SK-N-SH (cell line): ENCODE results near the gene NOL6. TPM values are rescaled to one million over a fixed set of nuclear protein-coding genes. Genes with fewer than 3 reads are reported as not detected.
A peak's percentile ranks its signal among the peaks of the same experiment; 100 is the strongest.

Experiments used
- CTCF ChIA-PET: fragments of 300-600, 350-600 bp; formaldehyde crosslinking; extraction: SDS; loops from one replicate; lab custom pipeline; 2021; lab: Yijun Ruan, JAX
- POLR2A ChIA-PET: fragments of 350-600 bp; sonication (Branson Sonifier 250); formaldehyde crosslinking; extraction: SDS; loops from one replicate; lab custom pipeline; 2020; ENCODE audit warnings: antibody characterized with exemption, inconsistent platforms; lab: Yijun Ruan, JAX
- DNase-seq: peaks from one replicate; pipeline ENCODE4 v3.0.0; 2012
- H2AFZ ChIP-seq: fragments of 200-600 bp; sonication (generic); 2 replicates; pipeline ENCODE4 v1.8.1; 2016; ENCODE audit warnings: antibody characterized with exemption, mild to moderate bottlenecking, low read depth
- H3F3A ChIP-seq: fragments of 200-600 bp; sonication (generic); replicated peaks from 2 replicates; pipeline ENCODE3; 2016; ENCODE audit warnings: antibody characterized with exemption, mild to moderate bottlenecking; ENCODE audit not compliant: insufficient read depth
- H3K27ac ChIP-seq, 2 experiments: fragments of 200-500 bp in 1 of 2; fragments of 200-600 bp in 1 of 2; sonication (Bioruptor generic) in 1 of 2; sonication (generic), shearing (Covaris generic) in 1 of 2; 2 replicates each; pipeline versions ENCODE4 v1.5.1 to v1.6.1; 2014 to 2016; ENCODE audit warnings: low read depth in 2 of 2, inconsistent platforms in 1 of 2, low read length in 1 of 2, mild to moderate bottlenecking in 1 of 2, mixed read lengths in 1 of 2
- H3K27me3 ChIP-seq: fragments of 200-600 bp; sonication (generic), shearing (Covaris generic); 2 replicates; pipeline ENCODE4 v1.6.1; 2016; ENCODE audit warnings: mixed run types; ENCODE audit not compliant: insufficient read depth
- H3K36me3 ChIP-seq, 2 experiments: fragments of 200-500 bp in 1 of 2; fragments of 200-600 bp in 1 of 2; sonication (Bioruptor generic) in 1 of 2; sonication (generic) in 1 of 2; replicated peaks in 1 of 2; 2 replicates each; pipeline versions ENCODE3 to v1.5.1; 2014 to 2016; ENCODE audit warnings: low read length in 1 of 2, mild to moderate bottlenecking in 1 of 2; ENCODE audit not compliant: insufficient read depth in 2 of 2, control insufficient read depth in 1 of 2
- H3K4me1 ChIP-seq, 2 experiments: fragments of 200-500 bp in 1 of 2; fragments of 200-600 bp in 1 of 2; sonication (Bioruptor generic) in 1 of 2; sonication (generic), shearing (Covaris generic) in 1 of 2; 2 replicates each; pipeline versions ENCODE4 v1.5.1 to v1.6.1; 2014 to 2016; ENCODE audit warnings: low read depth in 1 of 2, low read length in 1 of 2, mixed run types in 1 of 2; ENCODE audit not compliant: insufficient read depth in 2 of 2, control insufficient read depth in 1 of 2
- H3K4me2 ChIP-seq: fragments of 200-600 bp; sonication (generic), shearing (Covaris generic); 2 replicates; pipeline ENCODE4 v1.6.1; 2017; ENCODE audit warnings: mixed run types
- H3K4me3 ChIP-seq, 2 experiments: fragments of 200-500 bp in 1 of 2; fragments of 200-600 bp in 1 of 2; sonication (Bioruptor generic) in 1 of 2; sonication (generic), shearing (Covaris generic) in 1 of 2; 2 replicates each; pipeline versions ENCODE4 v1.5.1 to v1.8.1; 2014 to 2016; ENCODE audit warnings: low read depth in 2 of 2, inconsistent platforms in 1 of 2, low read length in 1 of 2, mild to moderate bottlenecking in 1 of 2, mixed read lengths in 1 of 2, moderate library complexity in 1 of 2
- H3K79me2 ChIP-seq: fragments of 200-600 bp; sonication (generic); 2 replicates; pipeline ENCODE4 v1.8.1; 2017; ENCODE audit warnings: mild to moderate bottlenecking; ENCODE audit not compliant: insufficient read depth
- H3K9ac ChIP-seq: fragments of 200-600 bp; sonication (generic); 2 replicates; pipeline ENCODE4 v1.6.1; 2017; ENCODE audit warnings: mixed run types
- H3K9me2 ChIP-seq: fragments of 200-600 bp; sonication (generic); 2 replicates; pipeline ENCODE4 v1.6.1; 2017; ENCODE audit warnings: mixed run types
- H3K9me3 ChIP-seq: fragments of 200-600 bp; sonication (generic); 2 replicates; pipeline ENCODE4 v1.6.1; 2017; ENCODE audit warnings: mixed run types, mild to moderate bottlenecking, moderate library complexity
- H4K20me1 ChIP-seq: fragments of 200-600 bp; sonication (generic); 2 replicates; pipeline ENCODE4 v1.6.1; 2017; ENCODE audit warnings: mild to moderate bottlenecking, mixed run types; ENCODE audit not compliant: insufficient read depth
- CHD2 ChIP-seq: fragments of 150-350 bp; IDR thresholded peaks from 2 replicates; pipeline ENCODE4 v1.6.1; 2018; ENCODE audit warnings: low read length; ENCODE audit not compliant: partially characterized antibody
- CTCF ChIP-seq: fragments of 200-600 bp; sonication (generic); IDR thresholded peaks from 2 replicates; pipeline ENCODE4 v1.6.1; 2017; ENCODE audit warnings: antibody characterized with exemption, mild to moderate bottlenecking, moderate library complexity
- ELF1 ChIP-seq: IDR thresholded peaks from 2 replicates; pipeline ENCODE4 v1.4.0; 2012
- FOXJ3 ChIP-seq: sonication (generic); formaldehyde crosslinking; IDR thresholded peaks from 2 replicates; pipeline ENCODE4 v1.5.1; 2020; ENCODE audit warnings: mild to moderate bottlenecking, missing genetic modification reagents
- FOXM1 ChIP-seq: IDR thresholded peaks from 2 replicates; pipeline ENCODE4 v1.4.0; 2012; ENCODE audit warnings: low read depth, mild to moderate bottlenecking
- GABPA ChIP-seq: IDR thresholded peaks from 2 replicates; pipeline ENCODE4 v1.4.0; 2012; ENCODE audit warnings: low read depth, mild to moderate bottlenecking
- GATA2 ChIP-seq: sonication (generic); formaldehyde crosslinking; IDR thresholded peaks from 2 replicates; pipeline ENCODE4 v1.5.0; 2020; ENCODE audit warnings: mild to moderate bottlenecking, missing genetic modification reagents
- IRF3 ChIP-seq: fragments of 150-350 bp; IDR thresholded peaks from 2 replicates; pipeline ENCODE4 v1.6.1; 2016; ENCODE audit warnings: mild to moderate bottlenecking, low read depth, low read length
- MAX ChIP-seq: IDR thresholded peaks from 2 replicates; pipeline ENCODE4 v1.4.0; 2012; ENCODE audit warnings: low read depth
- MEF2A ChIP-seq: IDR thresholded peaks from 2 replicates; pipeline ENCODE4 v1.4.0; 2012; ENCODE audit warnings: low read depth, borderline replicate concordance
- MXI1 ChIP-seq: IDR thresholded peaks from 2 replicates; pipeline ENCODE4 v1.6.1; 2012; ENCODE audit warnings: mild to moderate bottlenecking, low read depth, low read length, improper control_type of control experiment
- POLR2AphosphoS5 ChIP-seq: IDR thresholded peaks from 2 replicates; pipeline ENCODE4 v1.6.1; 2012; ENCODE audit warnings: low read depth, low read length
- TCF12 ChIP-seq: IDR thresholded peaks from 2 replicates; pipeline ENCODE4 v1.4.0; 2012
- USF1 ChIP-seq: IDR thresholded peaks from 2 replicates; pipeline ENCODE4 v1.4.0; 2012; ENCODE audit warnings: low read depth, borderline replicate concordance
- ZBTB33 ChIP-seq: IDR thresholded peaks from 2 replicates; pipeline ENCODE4 v1.4.0; 2012; ENCODE audit warnings: low read depth, borderline replicate concordance
- WGBS: methylation state at CpG from one replicate; pipeline ENCODE4 v1.1.6; 2017; ENCODE audit warnings: low lambda C conversion rate; 5-methylcytosine and 5-hydroxymethylcytosine counted together
- polyA plus RNA-seq, 3 experiments: library from polyadenylated mRNA; depleted of rRNA; stranded (reverse); fragments of >200 nt; gene quantifications; 2 replicates each; pipeline ENCODE4 v1.2.3, GENCODE V29; 2012

Gene NOL6
- polyA plus RNA-seq, 1 of the 3 experiments (the other 2 are of a cell fraction), result 52.2 TPM

GRCh38 chr9:33472881-33473615, 676 bp downstream of the NOL6 start:
- H3K9me2 ChIP-seq, result no peaks in the 10 kb centered on the region
- H2AFZ ChIP-seq, result no peak overlapping the region
- H3F3A ChIP-seq, result peaks cover 4% of the 10 kb centered on the region
- peak; percentile 21 for DNase-seq
- H4K20me1 ChIP-seq, result no peaks in the 10 kb centered on the region
- H3K4me2 ChIP-seq, result peak overlapping the region; percentile 85
- peaks cover 0 to 11% of the 10 kb centered on the region in 2 experiments; a peak in 1 of 4 replicates for H3K4me1 ChIP-seq
- H3K27ac ChIP-seq, result peak overlapping the region in 1 of 2 experiments; percentile 42; a peak in 1 of 4 replicates
- H3K27me3 ChIP-seq, result no peaks in the 10 kb centered on the region
- no peaks in the 10 kb centered on the region for H3K9me3 ChIP-seq
- peak overlapping the region; percentile 74 to 79 for H3K4me3 ChIP-seq
- peaks cover 36% of the 10 kb centered on the region in 2 experiments for H3K36me3 ChIP-seq
- POLR2A ChIA-PET, result interaction anchor here (0.6 to 1.4 kb wide), 6 partner anchors 8 to 449 kb away, joined by 3 to 6 read pairs (median 3); no protein-coding TSS in a partner anchor
- peak overlapping the region; percentile 69 for H3K9ac ChIP-seq
- CTCF ChIA-PET, result interaction anchor here (1.1 to 3.5 kb wide), 8 partner anchors 9 to 151 kb away, joined by 3 to 22 read pairs (median 6); partner anchors contain the start of gene AQP7
- WGBS, result 6% methylated on average over 17 of the region's 18 CpGs
- no peak for TF ChIP-seq FOXM1
- TF ChIP-seq TCF12, result no peak
- no peak for TF ChIP-seq CTCF
- no peak for TF ChIP-seq POLR2AphosphoS5
- no peak for TF ChIP-seq ELF1
- TF ChIP-seq MEF2A, result no peak
- no peak for TF ChIP-seq GABPA
- H3K79me2 ChIP-seq, result peaks cover 37% of the 10 kb centered on the region

- Histone ChIP-seq H2AFZ (no peak overlapping the region), H3K9me3 (no peaks in the 10 kb centered on the region), H3K4me3 (peak overlapping the region; percentile 74 to 79), H3K27ac (no peak overlapping the region), H3K4me1 (peaks cover 0 to 11% of the 10 kb centered on the region in 2 experiments; a peak in 1 of 4 replicates), H3K36me3 (peaks cover 41 to 43% of the 10 kb centered on the region in 2 experiments), H3K9ac (peak overlapping the region; percentile 69), H3K9me2 (no peaks in the 10 kb centered on the region), H3K27me3 (no peaks in the 10 kb centered on the region), H3K4me2 (peak overlapping the region; percentile 85), H4K20me1 (no peaks in the 10 kb centered on the region), H3K79me2 (peaks cover 41% of the 10 kb centered on the region), H3F3A (peaks cover 4% of the 10 kb centered on the region)
- POLR2A ChIA-PET, result interaction anchor here (1.3 kb wide), 1 partner anchor 9 kb away, joined by 3 read pairs; no protein-coding TSS in a partner anchor
- WGBS, result 67% methylated on average over 15 of the region's 16 CpGs
- CTCF ChIA-PET, result interaction anchor here (1.2 to 3.5 kb wide), 8 partner anchors 9 to 185 kb away, joined by 3 to 22 read pairs (median 6); partner anchors contain the start of gene AQP7
- DNase-seq, result no peak
- TF ChIP-seq IRF3, result no peak
- no peak for TF ChIP-seq GATA2 (CRISPR knock-in tag)
- no peak for TF ChIP-seq FOXM1
- TF ChIP-seq USF1, result no peak
- no peak for TF ChIP-seq TCF12
- no peak for TF ChIP-seq CHD2
- TF ChIP-seq FOXJ3 (CRISPR knock-in tag), result no peak
- no peak for TF ChIP-seq POLR2AphosphoS5
- TF ChIP-seq MAX, result no peak
- TF ChIP-seq CTCF, result no peak
- no peak for TF ChIP-seq ZBTB33
- no peak for TF ChIP-seq MXI1
These were observed 1.4 kb downstream of the NOL6 start for GRCh38 chr9:33472171-33472880.
